MCF 10A (cell line): ENCODE results near the gene LBHD2. TPM values are rescaled to one million over a fixed set of nuclear protein-coding genes. Genes with fewer than 3 reads are reported as not detected.

ENCODE experiments used
- BruUV-seq: library from RNA; stranded (reverse); fragments of 400-500 nt; replicated peaks from 2 replicates; lab custom pipeline; 2021; lab: Mats Ljungman, UMichigan
- CTCF ChIA-PET: fragments of 300-600 bp; sonication (Branson Sonifier 250); formaldehyde crosslinking; extraction: SDS; loops from one replicate; lab custom pipeline; 2021; ENCODE audit warnings: antibody characterized with exemption, inconsistent platforms; lab: Yijun Ruan, JAX
- POLR2A ChIA-PET: fragments of 300-600, 350-650 bp; sonication (Branson Sonifier 250); formaldehyde crosslinking; extraction: SDS; loops from one replicate; lab custom pipeline; 2020; ENCODE audit warnings: antibody characterized with exemption, inconsistent platforms; lab: Yijun Ruan, JAX
- DNase-seq: peaks from one replicate; pipeline ENCODE4 v3.0.0-alpha.2; 2018; ENCODE audit not compliant: unreplicated experiment
- H3K27ac Mint-ChIP-seq: one replicate; pipeline ENCODE4 v1.8.0; 2022; ENCODE audit warnings: mild to moderate bottlenecking, low read depth, mixed read lengths; ENCODE audit not compliant: unreplicated experiment
- H3K27me3 Mint-ChIP-seq: one replicate; pipeline ENCODE4 v1.8.0; 2022; ENCODE audit warnings: mixed read lengths; ENCODE audit not compliant: insufficient read depth, unreplicated experiment
- H3K36me3 Mint-ChIP-seq: one replicate; pipeline ENCODE4 v1.8.0; 2022; ENCODE audit warnings: mild to moderate bottlenecking, moderate library complexity, mixed read lengths; ENCODE audit not compliant: insufficient read depth, unreplicated experiment
- H3K4me1 Mint-ChIP-seq: one replicate; pipeline ENCODE4 v1.8.0; 2022; ENCODE audit warnings: mixed read lengths; ENCODE audit not compliant: insufficient read depth, unreplicated experiment
- H3K4me3 Mint-ChIP-seq: one replicate; pipeline ENCODE4 v1.8.0; 2022; ENCODE audit warnings: mild to moderate bottlenecking, moderate library complexity, mixed read lengths; ENCODE audit not compliant: unreplicated experiment
- H3K9me3 Mint-ChIP-seq: one replicate; pipeline ENCODE4 v1.8.0; 2022; ENCODE audit warnings: mixed read lengths; ENCODE audit not compliant: unreplicated experiment
- intact Hi-C: fragments of 100-400 bp; cut with micrococcal nuclease; formaldehyde crosslinking; loops from 2 replicates; pipeline ENCODE4 v1.14.1; 2022
- total RNA-seq: library from RNA; stranded (reverse); gene quantifications from 2 replicates; pipeline ENCODE4 v1.2.3, GENCODE V29; 2022
- TF ChIP-seq, protein P1 (sequence below): fragments of 200-600 bp; IDR thresholded peaks from one replicate; pipeline ENCODE4 v1.8.0; 2022; ENCODE audit warnings: antibody characterized with exemption, mild to moderate bottlenecking; ENCODE audit not compliant: unreplicated experiment

The LBHD2 gene
- total RNA-seq, 1 experiment from 2014 or later: not detected

DNA sequence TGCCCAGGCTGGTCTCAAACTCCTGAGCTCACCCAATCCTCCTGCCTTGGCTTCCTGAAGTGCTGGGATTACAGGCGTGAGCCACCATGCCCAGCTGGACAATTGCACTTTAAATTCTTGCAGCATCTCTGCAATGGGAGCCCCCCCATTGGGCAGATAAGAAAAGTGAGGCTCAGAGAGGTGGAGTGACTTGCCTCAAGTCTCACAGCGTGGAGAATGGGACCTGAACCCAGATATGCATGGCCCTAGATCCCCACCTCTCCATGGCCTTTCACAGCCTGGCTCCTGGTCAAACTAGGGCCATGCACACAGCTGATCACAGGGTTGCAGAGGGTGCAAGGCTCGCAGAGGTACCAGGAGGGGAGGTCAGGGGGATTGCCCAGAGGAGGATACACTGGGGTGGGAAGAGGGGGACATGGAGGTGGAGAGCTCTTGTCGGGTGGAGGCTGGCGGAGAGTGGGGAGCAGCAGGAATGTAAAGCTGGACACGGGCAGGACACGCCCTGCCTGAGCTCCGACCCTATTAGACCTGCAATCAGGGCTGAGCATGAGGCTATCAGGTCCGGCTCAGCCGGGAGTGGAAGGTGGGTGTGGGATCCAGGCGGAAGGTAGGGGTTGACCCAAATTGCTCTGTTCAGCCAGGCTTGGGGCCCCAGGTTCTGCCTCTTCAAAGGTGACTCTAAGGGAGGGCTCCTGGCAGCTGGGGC is 17.4 kb downstream of the LBHD2 start:
- Mint-ChIP-seq H3K36me3 (no peaks in the 10 kb centered on the region), H3K4me1 (peaks cover 4% of the 10 kb centered on the region), H3K9me3 (no peaks in the 10 kb centered on the region), H3K4me3 (no peak overlapping the region), H3K27ac (no peak overlapping the region), H3K27me3 (peaks cover 13% of the 10 kb centered on the region)
- intact Hi-C loops: no loop called here
- POLR2A ChIA-PET: interaction anchor here (1.1 kb wide), 1 partner anchor 160 kb away, joined by 7 read pairs; no protein-coding TSS in a partner anchor
- BruUV-seq: no TSS peak
- CTCF ChIA-PET: interaction anchor here (0.6 to 2.7 kb wide), 8 partner anchors 9 to 477 kb away, joined by 3 to 17 read pairs (median 3); no protein-coding TSS in a partner anchor
- TF ChIP-seq, protein P1, sequence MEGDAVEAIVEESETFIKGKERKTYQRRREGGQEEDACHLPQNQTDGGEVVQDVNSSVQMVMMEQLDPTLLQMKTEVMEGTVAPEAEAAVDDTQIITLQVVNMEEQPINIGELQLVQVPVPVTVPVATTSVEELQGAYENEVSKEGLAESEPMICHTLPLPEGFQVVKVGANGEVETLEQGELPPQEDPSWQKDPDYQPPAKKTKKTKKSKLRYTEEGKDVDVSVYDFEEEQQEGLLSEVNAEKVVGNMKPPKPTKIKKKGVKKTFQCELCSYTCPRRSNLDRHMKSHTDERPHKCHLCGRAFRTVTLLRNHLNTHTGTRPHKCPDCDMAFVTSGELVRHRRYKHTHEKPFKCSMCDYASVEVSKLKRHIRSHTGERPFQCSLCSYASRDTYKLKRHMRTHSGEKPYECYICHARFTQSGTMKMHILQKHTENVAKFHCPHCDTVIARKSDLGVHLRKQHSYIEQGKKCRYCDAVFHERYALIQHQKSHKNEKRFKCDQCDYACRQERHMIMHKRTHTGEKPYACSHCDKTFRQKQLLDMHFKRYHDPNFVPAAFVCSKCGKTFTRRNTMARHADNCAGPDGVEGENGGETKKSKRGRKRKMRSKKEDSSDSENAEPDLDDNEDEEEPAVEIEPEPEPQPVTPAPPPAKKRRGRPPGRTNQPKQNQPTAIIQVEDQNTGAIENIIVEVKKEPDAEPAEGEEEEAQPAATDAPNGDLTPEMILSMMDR: no peak
- DNase-seq: no peak

DNA sequence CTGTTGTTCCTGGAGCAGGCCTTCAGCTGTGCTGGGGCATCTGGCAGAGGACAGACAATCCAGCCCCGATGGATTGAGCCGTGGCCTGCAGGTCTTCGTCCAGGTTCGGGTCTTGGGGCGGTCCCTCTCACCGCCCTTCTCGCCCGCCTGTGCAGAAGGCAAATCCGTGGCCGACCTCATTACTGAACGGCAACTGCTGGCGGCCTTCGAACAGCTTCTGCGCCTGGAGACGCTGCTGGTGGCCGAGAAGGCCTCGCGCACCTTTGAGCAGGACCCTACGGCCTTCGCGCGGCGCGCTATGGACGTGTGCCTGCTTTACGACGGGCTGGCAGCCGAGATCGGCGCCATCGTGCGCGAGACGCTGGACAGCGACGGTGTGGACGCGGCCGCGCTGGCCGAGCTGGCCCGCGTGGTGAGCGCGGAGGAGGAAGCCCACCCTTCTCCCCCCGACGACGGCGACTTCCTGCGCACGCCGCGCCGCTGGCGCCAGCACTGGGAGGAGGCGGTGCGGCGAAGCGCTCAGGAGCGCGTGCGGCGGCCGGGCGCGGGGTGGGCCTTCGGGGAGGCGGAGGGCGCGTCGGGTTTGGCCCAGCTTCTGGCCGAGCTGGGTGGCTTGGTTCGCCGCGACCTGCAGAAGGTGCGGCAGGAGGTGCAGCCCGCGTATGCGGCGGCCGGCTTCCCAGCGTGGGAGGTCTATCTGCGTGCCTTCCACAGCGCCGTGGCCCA is 18.1 kb downstream of the LBHD2 start:
- peaks cover 13% of the 10 kb centered on the region for H3K27me3 Mint-ChIP-seq
- peaks cover 4% of the 10 kb centered on the region for H3K4me1 Mint-ChIP-seq
- no peak for DNase-seq
- no TSS peak for BruUV-seq
- no peak overlapping the region for H3K27ac Mint-ChIP-seq
- H3K36me3 Mint-ChIP-seq: no peaks in the 10 kb centered on the region
- ChIA-PET CTCF (interaction anchor here (0.7 to 2.7 kb wide), 4 partner anchors 27 to 285 kb away, joined by 3 to 17 read pairs (median 6); no protein-coding TSS in a partner anchor), POLR2A (no interaction called here)
- H3K9me3 Mint-ChIP-seq: no peaks in the 10 kb centered on the region
- TF ChIP-seq, protein P1: no peak
- intact Hi-C loops: no loop called here
- no peak overlapping the region for H3K4me3 Mint-ChIP-seq

DNA sequence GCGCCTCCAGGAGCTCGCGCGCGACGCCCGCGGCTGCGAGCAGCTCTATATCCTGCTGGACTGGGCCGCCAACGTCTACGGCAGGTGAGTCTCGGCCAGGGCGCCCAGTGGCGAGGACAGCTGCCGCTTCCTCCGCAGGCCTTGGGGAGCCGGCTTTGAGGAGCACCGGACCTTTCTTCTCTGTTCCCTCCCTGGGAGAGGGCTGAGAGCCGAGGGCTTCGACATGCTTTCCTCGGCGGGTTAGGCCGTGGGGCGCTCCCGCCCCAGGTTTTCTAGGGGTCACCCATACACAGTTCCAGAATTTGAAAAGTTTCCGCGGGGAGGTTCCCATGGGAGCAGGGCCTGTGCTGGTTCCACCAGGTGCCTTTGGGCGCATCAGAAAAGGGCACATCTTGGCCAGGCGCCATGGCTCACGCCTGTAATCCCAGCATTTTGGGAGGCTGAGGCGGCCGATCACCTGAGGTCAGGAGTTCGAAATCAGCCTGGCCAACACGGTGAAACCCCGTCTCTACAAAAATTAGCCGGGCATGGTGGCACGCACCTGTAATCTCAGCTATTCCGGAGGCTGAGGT is 18.8 kb downstream of the LBHD2 start:
- DNase-seq: no peak
- peaks cover 4% of the 10 kb centered on the region for H3K4me1 Mint-ChIP-seq
- TF ChIP-seq, protein P1: no peak
- no peak overlapping the region for H3K27ac Mint-ChIP-seq
- intact Hi-C loops: no loop called here
- ChIA-PET CTCF (interaction anchor here (0.6 to 4.5 kb wide), 2 partner anchors 168 to 190 kb away, joined by 3 to 166 read pairs; no protein-coding TSS in a partner anchor), POLR2A (interaction anchor here (1.7 to 3.0 kb wide), 2 partner anchors 192 to 231 kb away, joined by 3 to 19 read pairs; partner anchors contain the start of gene EIF5)
- H3K27me3 Mint-ChIP-seq: peaks cover 13% of the 10 kb centered on the region
- BruUV-seq: no TSS peak
- H3K4me3 Mint-ChIP-seq: no peak overlapping the region
- no peaks in the 10 kb centered on the region for H3K9me3 Mint-ChIP-seq
- no peaks in the 10 kb centered on the region for H3K36me3 Mint-ChIP-seq
